ENCODE results near the gene LARP4B.

- TF ChIP-seq CTCF (conservative IDR thresholded peaks at IDR 0.05; ENCODE audit: low read depth in 2 of 2) (peak; percentile 41 to 54), EZH2 (IDR thresholded peaks at IDR 0.05; ENCODE audit: low read depth, unreplicated experiment) (no peak), REST (IDR thresholded peaks at IDR 0.05; ENCODE audit: unreplicated experiment) (no peak), EZH2phosphoT487 (IDR thresholded peaks at IDR 0.05; ENCODE audit: unreplicated experiment) (no peak), CREB1 (CRISPR knock-in tag; IDR thresholded peaks at IDR 0.05; ENCODE audit: low read depth) (no peak), POLR2AphosphoS5 (IDR thresholded peaks at IDR 0.05; ENCODE audit: low read depth) (no peak), JUNB (IDR thresholded peaks at IDR 0.05; ENCODE audit: unreplicated experiment) (no peak)
Measured at GRCh38 chr10:847868-848267, 83.6 kb downstream of the LARP4B start.
